A673 (cell line): ENCODE data around the gene FSTL1. TPM values are rescaled to one million over a fixed set of nuclear protein-coding genes. Genes with fewer than 3 reads are reported as not detected.

Source experiments
- BruUV-seq: library from RNA; stranded (reverse); fragments of 400-500 nt; replicated peaks from 2 replicates; lab custom pipeline; 2021; lab: Mats Ljungman, UMichigan
- CTCF ChIA-PET: fragments of 300-600 bp; sonication (Branson Sonifier 250); formaldehyde crosslinking; loops from one replicate; lab custom pipeline; 2022; ENCODE audit warnings: antibody characterized with exemption; lab: Charles Lee
- POLR2A ChIA-PET: fragments of 300-600 bp; sonication (Branson Sonifier 250); formaldehyde crosslinking; loops from one replicate; lab custom pipeline; 2022; ENCODE audit warnings: antibody characterized with exemption; ENCODE audit not compliant: low non-redundant PET; lab: Charles Lee
- DNase-seq: peaks from one replicate; pipeline ENCODE4 v3.0.0-alpha.2; 2015; ENCODE audit warnings: low spot score
- H3K27ac ChIP-seq: fragments of 200-600 bp; sonication (generic); 2 replicates; pipeline ENCODE4 v1.5.1; 2016; ENCODE audit warnings: mixed run types, low read depth, mild to moderate bottlenecking, mixed read lengths, antibody characterized with exemption, low read length; ENCODE audit not compliant: poor library complexity, severe bottlenecking
- H3K27me3 ChIP-seq: fragments of 200-600 bp; sonication (generic); replicated peaks from 2 replicates; pipeline ENCODE4 v1.6.1; 2017; ENCODE audit warnings: mixed run types, low read depth, mild to moderate bottlenecking, mixed read lengths, antibody characterized with exemption, low read length; ENCODE audit not compliant: insufficient read depth, poor library complexity
- H3K36me3 ChIP-seq: fragments of 200-600 bp; sonication (generic); 2 replicates; pipeline ENCODE4 v1.6.1; 2016; ENCODE audit warnings: mixed run types, mild to moderate bottlenecking, mixed read lengths, antibody characterized with exemption, low read length; ENCODE audit not compliant: insufficient read depth, poor library complexity, severe bottlenecking
- H3K4me1 ChIP-seq: fragments of 200-600 bp; sonication (generic); 2 replicates; pipeline ENCODE4 v1.6.1; 2017; ENCODE audit warnings: mixed run types, mild to moderate bottlenecking, mixed read lengths, antibody characterized with exemption, low read length; ENCODE audit not compliant: insufficient read depth, poor library complexity, severe bottlenecking
- H3K4me3 ChIP-seq: fragments of 200-600 bp; sonication (generic); 2 replicates; pipeline ENCODE4 v1.5.1; 2016; ENCODE audit warnings: low read depth, mixed run types, mild to moderate bottlenecking, mixed read lengths, low read length; ENCODE audit not compliant: poor library complexity, severe bottlenecking
- H3K9me3 ChIP-seq: fragments of 200-600 bp; sonication (generic); 2 replicates; pipeline ENCODE4 v1.6.1; 2016; ENCODE audit warnings: mixed run types, low read depth, mild to moderate bottlenecking, mixed read lengths, antibody characterized with exemption, low read length; ENCODE audit not compliant: poor library complexity, severe bottlenecking
- CTCF ChIP-seq: fragments of 300-800, 200-600 bp; sonication (generic); conservative IDR thresholded peaks from 2 replicates; pipeline ENCODE4 v1.5.1; 2017; ENCODE audit warnings: low read depth, mild to moderate bottlenecking, antibody characterized with exemption, low read length, moderate library complexity, mixed read lengths
- EZH2 ChIP-seq: fragments of 200-600 bp; sonication (generic); IDR thresholded peaks from 2 replicates; pipeline ENCODE4 v1.6.1; 2017; ENCODE audit warnings: borderline replicate concordance, low read depth, mild to moderate bottlenecking, mixed read lengths, antibody characterized with exemption, low read length; ENCODE audit not compliant: poor library complexity, severe bottlenecking
- intact Hi-C: fragments of 100-400 bp; cut with micrococcal nuclease; formaldehyde crosslinking; loops from one replicate; pipeline ENCODE4 v1.10.0; 2022; ENCODE audit not compliant: unreplicated experiment
- total RNA-seq: library from RNA; stranded (reverse); gene quantifications from 2 replicates; pipeline ENCODE4 v1.2.3, GENCODE V29; 2021

Gene FSTL1
- total RNA-seq, 1 experiment from 2014 or later: 122 TPM

GRCh38 chr3:120454076-120454689, 3.4 kb upstream of the FSTL1 start:
- no TSS peak for BruUV-seq
- TF ChIP-seq CTCF (no peak), EZH2 (no peak)
- Histone ChIP-seq H3K9me3 (no peaks in the 10 kb centered on the region), H3K27ac (no peak overlapping the region), H3K27me3 (no peaks in the 10 kb centered on the region), H3K36me3 (no peaks in the 10 kb centered on the region), H3K4me1 (peaks cover 5% of the 10 kb centered on the region), H3K4me3 (no peak overlapping the region)
- intact Hi-C loops: no loop called here
- POLR2A ChIA-PET: no interaction called here
- CTCF ChIA-PET: no interaction called here
- DNase-seq: no peak

DNA sequence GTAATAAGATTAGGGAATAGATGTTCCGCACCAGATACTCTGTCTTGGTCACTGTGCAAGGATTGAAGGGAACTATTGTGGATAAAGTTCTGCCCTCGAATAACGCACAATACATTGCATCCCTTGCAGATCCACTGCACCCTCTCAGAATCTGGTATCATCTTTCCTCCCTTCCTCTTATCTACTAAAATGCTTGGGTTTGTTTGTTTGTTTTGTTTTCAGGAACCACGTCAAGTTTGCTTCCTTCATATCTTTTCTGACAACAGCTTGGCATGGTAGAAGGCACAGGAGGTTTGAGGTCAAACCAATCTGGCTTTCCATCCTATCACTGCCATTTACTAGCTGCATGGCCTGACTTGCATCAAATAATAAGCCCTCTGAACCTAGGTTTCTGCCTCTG, 2.0 kb upstream of the FSTL1 start:
- Histone ChIP-seq H3K9me3 (no peaks in the 10 kb centered on the region), H3K36me3 (no peaks in the 10 kb centered on the region), H3K4me3 (no peak overlapping the region), H3K27ac (no peak overlapping the region), H3K27me3 (no peaks in the 10 kb centered on the region), H3K4me1 (peaks cover 15% of the 10 kb centered on the region)
- no peak for DNase-seq
- ChIA-PET CTCF (no interaction called here), POLR2A (no interaction called here)
- no peak for TF ChIP-seq CTCF
- TF ChIP-seq EZH2: no peak
- BruUV-seq: no TSS peak
- intact Hi-C loops: no loop called here

- no peak overlapping the region for H3K4me3 ChIP-seq
- CTCF ChIA-PET: no interaction called here
- no TSS peak for BruUV-seq
- H3K36me3 ChIP-seq: no peaks in the 10 kb centered on the region
- intact Hi-C loops: no loop called here
- H3K27me3 ChIP-seq: no peaks in the 10 kb centered on the region
- H3K9me3 ChIP-seq: no peaks in the 10 kb centered on the region
- H3K4me1 ChIP-seq: peaks cover 16% of the 10 kb centered on the region
- H3K27ac ChIP-seq: no peak overlapping the region
- POLR2A ChIA-PET: no interaction called here
- TF ChIP-seq EZH2: no peak
- DNase-seq: no peak
Measured at GRCh38 chr3:120451806-120452205, 1.0 kb upstream of the FSTL1 start.

DNA sequence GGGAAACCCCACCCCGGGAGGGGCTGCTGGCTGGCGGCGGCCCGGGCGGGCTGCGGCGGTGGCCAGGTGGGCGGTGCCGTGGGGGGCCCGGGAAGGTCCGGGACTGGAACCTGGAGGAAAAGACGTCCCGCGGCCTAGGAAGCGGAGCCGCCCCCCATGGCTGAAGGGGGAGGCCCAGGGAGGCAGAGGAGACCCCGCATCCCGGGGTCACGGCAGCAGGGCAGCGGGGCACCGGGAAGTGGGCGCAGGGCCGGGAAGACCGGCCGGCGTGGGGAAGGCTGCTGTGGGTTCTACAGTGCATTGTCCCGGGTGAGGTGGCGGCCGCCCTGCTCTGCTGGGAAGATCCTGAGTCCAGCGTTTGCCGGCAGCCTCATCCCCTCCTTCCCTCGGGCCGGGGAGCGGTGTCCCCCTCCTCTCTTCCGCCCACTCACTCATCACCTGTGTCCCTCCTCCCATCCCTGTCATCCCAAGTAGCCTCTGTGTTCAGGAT, 525 bp upstream of the FSTL1 start:
- CTCF ChIA-PET: no interaction called here
- no TSS peak for BruUV-seq
- no peak for TF ChIP-seq CTCF
- no peak for TF ChIP-seq EZH2
- no peak for DNase-seq
- no peaks in the 10 kb centered on the region for H3K36me3 ChIP-seq
- H3K4me3 ChIP-seq: peak overlapping the region; percentile 81
- intact Hi-C loops: no loop called here
- peaks cover 18% of the 10 kb centered on the region for H3K4me1 ChIP-seq
- H3K27me3 ChIP-seq: no peaks in the 10 kb centered on the region
- POLR2A ChIA-PET: interaction anchor here (0.7 kb wide), 1 partner anchor 72 kb away, joined by 3 read pairs; no protein-coding TSS in a partner anchor
- H3K27ac ChIP-seq: no peak overlapping the region
- H3K9me3 ChIP-seq: no peaks in the 10 kb centered on the region
